ENCODE measurements around the gene UBE2L6.

Gene UBE2L6

GRCh38 chr11:57544566-57544965 lies 22.9 kb downstream of the UBE2L6 start:
- no peak for TF ChIP-seq POLR2AphosphoS5 (IDR thresholded peaks at IDR 0.05; ENCODE audit: low read depth, low read length)
- TF ChIP-seq TAF1 (IDR thresholded peaks at IDR 0.05; ENCODE audit: borderline replicate concordance, insufficient read depth, low read length), result no peak
- no peak for TF ChIP-seq REST (IDR thresholded peaks at IDR 0.05; ENCODE audit: insufficient read depth in 1 of 2, low read depth in 2 of 2, low read length in 2 of 2)
- TF ChIP-seq FOXP2 (optimal IDR thresholded peaks at IDR 0.05; ENCODE audit: borderline replicate concordance, extremely low read depth, extremely low read length, insufficient read depth), result no peak
- no peak for TF ChIP-seq SIN3A (IDR thresholded peaks at IDR 0.05; ENCODE audit: borderline replicate concordance, insufficient read depth, low read length)

DNA sequence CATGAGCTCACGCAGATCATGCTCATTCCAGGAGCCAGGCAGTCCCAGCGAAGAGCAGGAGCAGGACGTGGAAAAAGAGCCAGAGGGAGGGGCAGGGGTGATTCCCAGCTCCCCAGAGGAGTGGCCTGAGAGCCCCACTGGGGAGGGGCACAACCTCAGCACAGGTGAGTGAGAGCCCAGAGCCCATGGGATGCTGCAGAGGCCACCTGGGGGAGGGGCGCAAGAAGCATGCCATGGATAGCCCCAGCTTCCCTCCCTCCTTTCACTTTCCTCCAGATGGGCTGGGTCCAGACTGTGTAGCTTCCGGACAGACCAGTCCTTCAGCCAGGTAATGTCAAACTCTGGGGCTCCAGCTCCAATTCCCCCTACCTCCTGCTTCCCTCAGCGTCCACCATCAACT lies 23.9 kb downstream of the UBE2L6 start:
- TF ChIP-seq FOXP2 (optimal IDR thresholded peaks at IDR 0.05; ENCODE audit: borderline replicate concordance, extremely low read depth, extremely low read length, insufficient read depth), result no peak
- no peak for TF ChIP-seq REST (IDR thresholded peaks at IDR 0.05; ENCODE audit: insufficient read depth in 1 of 2, low read depth in 2 of 2, low read length in 2 of 2)
- TF ChIP-seq SIN3A (IDR thresholded peaks at IDR 0.05; ENCODE audit: borderline replicate concordance, insufficient read depth, low read length), result no peak
- TF ChIP-seq POLR2AphosphoS5 (IDR thresholded peaks at IDR 0.05; ENCODE audit: low read depth, low read length), result no peak
- TF ChIP-seq TAF1 (IDR thresholded peaks at IDR 0.05; ENCODE audit: borderline replicate concordance, insufficient read depth, low read length), result no peak

DNA sequence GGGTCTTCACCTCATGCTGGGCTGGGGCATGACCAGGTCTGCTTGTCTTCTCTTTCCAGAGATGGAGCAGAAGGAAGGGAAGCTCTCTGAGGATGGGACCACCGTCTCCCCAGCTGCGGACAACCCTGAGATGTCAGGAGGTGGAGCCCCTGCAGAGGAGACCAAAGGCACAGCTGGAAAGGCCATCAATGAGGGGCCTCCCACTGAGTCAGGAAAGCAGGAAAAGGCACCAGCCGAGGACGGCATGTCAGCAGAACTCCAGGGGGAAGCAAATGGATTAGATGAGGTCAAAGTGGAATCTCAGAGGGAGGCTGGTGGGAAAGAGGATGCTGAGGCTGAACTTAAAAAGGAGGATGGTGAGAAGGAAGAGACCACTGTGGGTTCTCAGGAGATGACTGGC lies 24.9 kb downstream of the UBE2L6 start:
- TF ChIP-seq POLR2AphosphoS5 (IDR thresholded peaks at IDR 0.05; ENCODE audit: low read depth, low read length) (no peak), SIN3A (IDR thresholded peaks at IDR 0.05; ENCODE audit: borderline replicate concordance, insufficient read depth, low read length) (no peak), TAF1 (IDR thresholded peaks at IDR 0.05; ENCODE audit: borderline replicate concordance, insufficient read depth, low read length) (no peak), FOXP2 (optimal IDR thresholded peaks at IDR 0.05; ENCODE audit: borderline replicate concordance, extremely low read depth, extremely low read length, insufficient read depth) (no peak), REST (IDR thresholded peaks at IDR 0.05; ENCODE audit: insufficient read depth in 1 of 2, low read depth in 2 of 2, low read length in 2 of 2) (no peak)

GRCh38 chr11:57541169-57541568 lies 26.3 kb downstream of the UBE2L6 start:
- TF ChIP-seq FOXP2 (optimal IDR thresholded peaks at IDR 0.05; ENCODE audit: borderline replicate concordance, extremely low read depth, extremely low read length, insufficient read depth) (no peak), TAF1 (IDR thresholded peaks at IDR 0.05; ENCODE audit: borderline replicate concordance, insufficient read depth, low read length) (no peak), POLR2AphosphoS5 (IDR thresholded peaks at IDR 0.05; ENCODE audit: low read depth, low read length) (no peak), REST (IDR thresholded peaks at IDR 0.05; ENCODE audit: insufficient read depth in 1 of 2, low read depth in 2 of 2, low read length in 2 of 2) (no peak), SIN3A (IDR thresholded peaks at IDR 0.05; ENCODE audit: borderline replicate concordance, insufficient read depth, low read length) (no peak)

GRCh38 chr11:57539342-57539741 lies 28.1 kb downstream of the UBE2L6 start:
- TF ChIP-seq POLR2AphosphoS5 (IDR thresholded peaks at IDR 0.05; ENCODE audit: low read depth, low read length), result no peak
- no peak for TF ChIP-seq REST (IDR thresholded peaks at IDR 0.05; ENCODE audit: insufficient read depth in 1 of 2, low read depth in 2 of 2, low read length in 2 of 2)
